ENCODE data around the gene MRPL9.

- TF ChIP-seq SPI1 (IDR thresholded peaks at IDR 0.05; ENCODE audit: borderline replicate concordance, insufficient read depth, low read depth, low read length) (no peak), SUZ12 (IDR thresholded peaks at IDR 0.05; ENCODE audit: unreplicated experiment) (no peak), CTCF (IDR thresholded peaks at IDR 0.05 in 2 of 3, conservative IDR thresholded peaks at IDR 0.05 in 1 of 3; ENCODE audit: control insufficient read depth in 2 of 3, extremely low read depth in 1 of 3, insufficient read depth in 1 of 3, low read depth in 3 of 3, low read length in 3 of 3) (no peak), POLR2A (IDR thresholded peaks at IDR 0.05; ENCODE audit: low read depth, low read length) (no peak), CEBPB (IDR thresholded peaks at IDR 0.05; ENCODE audit: borderline replicate concordance in 1 of 2, low read depth in 2 of 2, low read length in 2 of 2) (no peak)
These were observed 50.3 kb downstream of the MRPL9 start for GRCh38 chr1:151713044-151713443.

Data from GM12878 (cell line).